Natural killer cell (primary cell): ENCODE results near the gene CACNA1B. TPM values are rescaled to one million over a fixed set of nuclear protein-coding genes. Genes with fewer than 3 reads are reported as not detected.
A peak's percentile ranks its signal among the peaks of the same experiment; 100 is the strongest.

ENCODE experiments used
- ATAC-seq, 3 donors: fragments of 150-1000 bp in 2 of 3; fragments of 200-7000 bp in 1 of 3; cut with Tn5 transposase; 1 replicate in 1 of 3; 2 replicates in 2 of 3; pipeline ENCODE4 v1.10.0; 2021; ENCODE audit warnings: mild to moderate bottlenecking in 2 of 3, moderate library complexity in 2 of 3
- DNase-seq, 2 donors: peaks; one replicate each; pipeline versions ENCODE4 v3.0.0 to v3.0.0-alpha.2; 2013 to 2021; ENCODE audit warnings: mixed read lengths in 1 of 2
- H3K27ac ChIP-seq: one replicate; pipeline ENCODE4 v1.5.1; 2013; ENCODE audit warnings: mild to moderate bottlenecking, low read length
- H3K27me3 ChIP-seq: one replicate; pipeline ENCODE4 v1.6.1; 2013; ENCODE audit warnings: low read length; ENCODE audit not compliant: control insufficient read depth, insufficient read depth
- H3K36me3 ChIP-seq: one replicate; pipeline ENCODE4 v1.6.1; 2013; ENCODE audit warnings: low read length; ENCODE audit not compliant: control insufficient read depth, insufficient read depth
- H3K4me1 ChIP-seq: one replicate; pipeline ENCODE4 v1.6.1; 2013; ENCODE audit warnings: low read length; ENCODE audit not compliant: control insufficient read depth, insufficient read depth
- H3K4me3 ChIP-seq: one replicate; pipeline ENCODE4 v1.5.1; 2013; ENCODE audit warnings: low read length
- H3K9me3 ChIP-seq: one replicate; pipeline ENCODE4 v1.6.1; 2013; ENCODE audit warnings: low read length; ENCODE audit not compliant: control insufficient read depth, insufficient read depth
- H3K27ac Mint-ChIP-seq, 2 donors: one replicate each; pipeline ENCODE4 v1.8.0; 2022; ENCODE audit warnings: mild to moderate bottlenecking in 2 of 2, mixed read lengths in 2 of 2, moderate library complexity in 1 of 2
- H3K27me3 Mint-ChIP-seq, 2 donors: one replicate each; pipeline ENCODE4 v1.8.0; 2022; ENCODE audit warnings: low read depth in 2 of 2, mixed read lengths in 2 of 2
- H3K36me3 Mint-ChIP-seq: one replicate; pipeline ENCODE4 v1.8.0; 2022; ENCODE audit warnings: mixed read lengths
- H3K4me1 Mint-ChIP-seq, 2 donors: one replicate each; pipeline ENCODE4 v1.8.0; 2022; ENCODE audit warnings: mixed read lengths in 2 of 2
- H3K4me3 Mint-ChIP-seq: one replicate; pipeline ENCODE4 v1.8.0; 2022; ENCODE audit warnings: mild to moderate bottlenecking, moderate library complexity, mixed read lengths
- H3K9me3 Mint-ChIP-seq, 2 donors: one replicate each; pipeline ENCODE4 v1.8.0; 2022; ENCODE audit warnings: mixed read lengths in 2 of 2
- CTCF ChIP-seq: fragments of 200-600 bp; IDR thresholded peaks from one replicate; pipeline ENCODE4 v1.8.0; 2022; ENCODE audit warnings: antibody characterized with exemption
- WGBS: methylation state at CpG from one replicate; pipeline ENCODE4 v1.1.7; 2013; ENCODE audit warnings: missing lambda C conversion rate; ENCODE audit not compliant: insufficient coverage; 5-methylcytosine and 5-hydroxymethylcytosine counted together
- intact Hi-C: fragments of 100-400 bp; cut with micrococcal nuclease; formaldehyde crosslinking; loops from one replicate; pipeline ENCODE4 v1.14.2; 2022
- total RNA-seq, 4 donors: library from RNA; stranded (reverse); fragments of 120-200 nt in 1 of 4; gene quantifications; one replicate each; pipeline versions ENCODE4 v1.2.3 to v1.2.4, GENCODE V29; 2013 to 2022

The CACNA1B gene
- total RNA-seq, 3 donors from 2014 or later (not counting 1 experiment from before 2014, with no cell fraction given): 0.07 TPM; not detected in 2

- H3K27me3 Mint-ChIP-seq: peaks cover 4 to 8% of the 10 kb centered on the region in 2 donors
- H3K9me3 Mint-ChIP-seq: no peaks in the 10 kb centered on the region
- ATAC-seq: peak in 1 of 3 donors; percentile 9
- no peaks in the 10 kb centered on the region for H3K36me3 Mint-ChIP-seq
- TF ChIP-seq CTCF: no peak
- no peak overlapping the region for H3K27ac Mint-ChIP-seq
- H3K4me1 Mint-ChIP-seq: no peaks in the 10 kb centered on the region
- Histone ChIP-seq H3K9me3 (no peaks in the 10 kb centered on the region), H3K4me3 (no peak overlapping the region), H3K27me3 (no peaks in the 10 kb centered on the region), H3K36me3 (no peaks in the 10 kb centered on the region), H3K27ac (no peak overlapping the region), H3K4me1 (no peaks in the 10 kb centered on the region)
- WGBS: 85% methylated on average over 15 of the region's 15 CpGs
- intact Hi-C loops: no loop called here
- no peak overlapping the region for H3K4me3 Mint-ChIP-seq
- peak in 1 of 2 donors; percentile 11 for DNase-seq
Observed at GRCh38 chr9:138007918-138008841, 130.6 kb downstream of the CACNA1B start.

GRCh38 chr9:138009016-138009802 is 131.6 kb downstream of the CACNA1B start:
- intact Hi-C loops: no loop called here
- no peak overlapping the region for H3K4me3 ChIP-seq
- Mint-ChIP-seq H3K4me3 (no peak overlapping the region), H3K9me3 (no peaks in the 10 kb centered on the region), H3K27ac (no peak overlapping the region), H3K36me3 (no peaks in the 10 kb centered on the region), H3K4me1 (no peaks in the 10 kb centered on the region), H3K27me3 (peaks cover 0 to 8% of the 10 kb centered on the region in 2 donors)
- H3K4me1 ChIP-seq: no peaks in the 10 kb centered on the region
- H3K27me3 ChIP-seq: no peaks in the 10 kb centered on the region
- H3K9me3 ChIP-seq: no peaks in the 10 kb centered on the region
- peak in 1 of 2 donors; percentile 9 for DNase-seq
- ATAC-seq: no peak
- no peak for TF ChIP-seq CTCF
- H3K27ac ChIP-seq: no peak overlapping the region
- no peaks in the 10 kb centered on the region for H3K36me3 ChIP-seq
- 85% methylated on average over 17 of the region's 17 CpGs for WGBS

GRCh38 chr9:138009803-138010690 is 132.5 kb downstream of the CACNA1B start:
- no peaks in the 10 kb centered on the region for H3K36me3 Mint-ChIP-seq
- H3K27me3 ChIP-seq: no peaks in the 10 kb centered on the region
- H3K27ac Mint-ChIP-seq: no peak overlapping the region
- TF ChIP-seq CTCF: no peak
- no peaks in the 10 kb centered on the region for H3K9me3 ChIP-seq
- H3K27ac ChIP-seq: no peak overlapping the region
- DNase-seq (no peak), ATAC-seq (no peak)
- no peaks in the 10 kb centered on the region for H3K4me1 ChIP-seq
- no peak overlapping the region for H3K4me3 ChIP-seq
- H3K9me3 Mint-ChIP-seq: no peaks in the 10 kb centered on the region
- H3K4me1 Mint-ChIP-seq: no peaks in the 10 kb centered on the region
- intact Hi-C loops: no loop called here
- H3K27me3 Mint-ChIP-seq: peaks cover 0 to 2% of the 10 kb centered on the region in 2 donors
- 78% methylated on average over 16 of the region's 16 CpGs for WGBS
- no peak overlapping the region for H3K4me3 Mint-ChIP-seq
- H3K36me3 ChIP-seq: no peaks in the 10 kb centered on the region
